ENCODE data around the gene PPP2R3A.
"Not testable (repeated sequence)": the region's sequence is repeated elsewhere in the genome, so short reads cannot be mapped to it uniquely, and the experiment has no call there.

Gene PPP2R3A

DNA sequence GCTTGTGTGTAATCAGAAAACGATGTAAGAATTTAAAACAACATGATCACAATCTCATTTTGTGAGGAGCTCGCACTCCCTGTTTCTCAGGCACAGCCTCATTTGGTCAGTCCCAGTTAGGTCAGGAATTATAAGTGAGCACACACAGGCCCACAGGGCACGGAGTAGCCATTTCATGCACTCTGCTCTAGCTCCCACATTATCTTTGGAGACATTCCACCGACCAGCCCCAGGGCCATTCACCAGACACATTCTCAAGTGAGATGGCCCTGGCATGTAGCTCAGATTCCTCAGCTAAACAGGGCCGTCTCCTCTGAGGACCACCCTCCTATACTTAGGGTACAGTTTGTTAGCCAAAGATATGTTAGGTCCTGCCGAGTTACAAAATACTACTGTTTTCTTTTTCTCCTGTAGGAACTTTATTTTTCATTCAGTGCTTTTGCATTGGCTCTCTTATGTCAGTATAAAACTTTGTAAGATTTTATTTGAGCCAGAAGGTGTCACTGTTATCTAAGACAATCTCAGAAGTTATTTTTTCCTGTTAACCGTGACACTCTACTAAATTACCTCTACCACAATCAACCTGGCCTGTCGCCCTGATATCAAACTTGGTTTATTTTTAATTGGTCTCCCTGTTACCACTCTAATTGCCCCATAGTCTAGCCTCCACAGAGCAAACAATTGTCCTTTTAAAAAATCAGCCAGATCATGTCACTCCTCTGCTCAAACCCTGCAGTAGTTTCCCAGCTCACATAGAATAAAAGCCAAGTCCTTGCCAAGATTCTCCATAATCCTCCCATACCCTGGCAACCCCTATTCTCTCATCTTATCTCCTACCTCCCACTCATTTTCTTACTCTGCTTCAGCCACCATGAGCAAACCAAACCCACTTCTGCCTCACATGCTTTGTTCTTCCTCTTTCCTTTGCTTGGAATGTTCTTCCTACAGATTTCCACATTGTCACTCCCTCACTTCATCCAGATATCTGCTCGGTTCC is 105.7 kb downstream of the PPP2R3A start:
- Histone ChIP-seq H3K27me3 (ENCODE audit: low read depth) (no peaks in the 10 kb centered on the region), H3K36me3 (replicated peaks) (no peaks in the 10 kb centered on the region), H3K4me3 (no peak overlapping the region), H3K4me1 (no peaks in the 10 kb centered on the region), H3K9me3 (no peaks in the 10 kb centered on the region)
- peak in 1 of 2 experiments; percentile 19 for DNase-seq (ENCODE audit: low spot score in 2 of 2)
- in situ Hi-C loops (cut with MboI; ENCODE audit: low sequenced_read_pairs) = loop anchor here (5.0 kb wide), 1 partner anchor 941 kb away; no protein-coding TSS in a partner anchor

GRCh38 chr3:136074546-136075170 is 109.1 kb downstream of the PPP2R3A start:
- in situ Hi-C loops (cut with MboI; ENCODE audit: low sequenced_read_pairs) = loop anchor here (5.0 to 25.0 kb wide), 2 partner anchors 238 to 938 kb away; no protein-coding TSS in a partner anchor

GRCh38 chr3:136075218-136075808 is 109.8 kb downstream of the PPP2R3A start:
- H3K36me3 ChIP-seq (replicated peaks) = no peaks in the 10 kb centered on the region
- H3K4me3 ChIP-seq = no peak overlapping the region
- in situ Hi-C loops (cut with MboI; ENCODE audit: low sequenced_read_pairs) = loop anchor here (25.0 kb wide), 1 partner anchor 237 kb away; no protein-coding TSS in a partner anchor
- H3K27me3 ChIP-seq (ENCODE audit: low read depth) = no peaks in the 10 kb centered on the region
- peak; percentile 77 to 79 for DNase-seq (ENCODE audit: low spot score in 2 of 2)
- no peaks in the 10 kb centered on the region for H3K9me3 ChIP-seq
- H3K4me1 ChIP-seq = 0 out of 2 replicates have a peak, but pooled peaks cover 4% of the 10 kb centered on the region

More at GRCh38 chr3:136074546-136075170, 109.1 kb downstream of the PPP2R3A start:
- Histone ChIP-seq H3K4me1 (0 out of 2 replicates have a peak, but pooled peaks cover 4% of the 10 kb centered on the region), H3K4me3 (no peak overlapping the region), H3K27me3 (ENCODE audit: low read depth) (no peaks in the 10 kb centered on the region), H3K36me3 (replicated peaks) (no peaks in the 10 kb centered on the region), H3K9me3 (no peaks in the 10 kb centered on the region)
- no peak for DNase-seq (ENCODE audit: low spot score in 2 of 2)

DNA sequence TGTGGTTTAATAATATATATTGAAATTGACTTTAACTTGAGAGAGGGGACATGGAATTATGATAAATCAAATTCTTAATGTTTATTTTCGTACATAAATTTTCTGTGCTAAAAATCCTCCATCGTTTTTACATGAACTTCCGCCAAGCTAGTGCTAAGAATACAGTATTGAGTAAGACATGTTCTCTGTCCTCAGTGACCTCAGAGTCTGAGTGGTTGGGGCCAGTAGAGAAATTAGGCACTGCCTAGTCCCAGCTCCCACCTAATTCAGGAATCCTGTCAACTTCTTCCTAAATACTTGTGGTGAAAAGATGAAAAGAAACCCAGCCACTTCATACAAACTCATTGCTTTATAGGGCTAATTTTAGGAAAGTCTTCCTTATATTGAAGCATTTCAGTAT is 110.3 kb downstream of the PPP2R3A start:
- Histone ChIP-seq H3K36me3 (replicated peaks) (no peaks in the 10 kb centered on the region), H3K4me3 (no peak overlapping the region), H3K4me1 (0 out of 2 replicates have a peak, but pooled peaks cover 4% of the 10 kb centered on the region), H3K27me3 (ENCODE audit: low read depth) (no peaks in the 10 kb centered on the region), H3K9me3 (no peaks in the 10 kb centered on the region)
- no peak for DNase-seq (ENCODE audit: low spot score in 2 of 2)
- in situ Hi-C loops (cut with MboI; ENCODE audit: low sequenced_read_pairs) = loop anchor here (25.0 kb wide), 1 partner anchor 236 kb away; no protein-coding TSS in a partner anchor

- Histone ChIP-seq H3K27me3 (ENCODE audit: low read depth) (no peaks in the 10 kb centered on the region), H3K4me3 (no peak overlapping the region), H3K36me3 (replicated peaks) (no peaks in the 10 kb centered on the region; the same call in 1 of the 2 replicates), H3K9me3 (0 out of 2 replicates have a peak, but pooled peaks cover 2% of the 10 kb centered on the region), H3K4me1 (0 out of 2 replicates have a peak, but pooled peaks cover 4% of the 10 kb centered on the region)
- in situ Hi-C loops (cut with MboI; ENCODE audit: low sequenced_read_pairs) = loop anchor here (25.0 kb wide), 1 partner anchor 234 kb away; no protein-coding TSS in a partner anchor
- peak in 1 of 2 experiments; percentile 17 for DNase-seq (ENCODE audit: low spot score in 2 of 2)
Measured at GRCh38 chr3:136078421-136079364, 113.2 kb downstream of the PPP2R3A start.

DNA sequence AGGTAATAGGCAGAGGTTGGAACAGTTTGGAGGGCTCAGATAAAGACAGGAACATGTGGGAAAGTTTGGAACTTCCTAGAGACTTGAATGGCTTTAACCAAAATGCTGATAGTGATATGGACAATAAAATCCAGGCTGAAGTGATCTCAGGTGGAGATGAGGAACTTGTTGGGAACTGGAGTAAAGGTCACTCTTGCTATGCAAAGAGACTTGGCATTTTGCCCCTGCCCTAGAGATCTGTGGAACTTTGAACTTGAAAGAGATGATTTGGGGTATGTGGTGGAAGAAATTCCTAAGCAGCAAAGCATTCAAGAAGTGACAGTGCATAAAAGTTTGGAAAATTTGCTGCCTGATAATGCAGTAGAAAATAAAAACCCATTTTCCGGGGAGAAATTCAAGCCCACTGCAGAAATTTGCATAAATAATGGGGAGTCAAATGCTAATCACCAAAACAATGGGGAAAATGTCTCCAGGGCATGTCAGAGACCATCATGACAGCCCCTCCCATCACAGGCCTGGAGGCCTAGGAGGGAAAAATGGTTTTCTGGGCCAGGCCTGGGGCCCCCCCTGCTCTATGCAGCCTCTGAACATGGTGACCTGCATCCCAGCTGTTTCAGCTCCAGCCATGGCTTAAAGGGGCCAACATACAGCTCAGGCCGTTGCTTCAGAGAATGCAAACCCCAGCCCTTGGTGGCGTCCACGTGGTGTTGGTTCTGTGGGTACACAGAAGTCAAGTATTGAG is 118.3 kb downstream of the PPP2R3A start:
- H3K9me3 ChIP-seq = peaks cover 12% of the 10 kb centered on the region; the same call in 1 of the 2 replicates
- not testable (repeated sequence) for DNase-seq (ENCODE audit: low spot score in 2 of 2); H3K4me3 ChIP-seq; H3K4me1 ChIP-seq; H3K27me3 ChIP-seq (ENCODE audit: low read depth); H3K36me3 ChIP-seq (replicated peaks)
- in situ Hi-C loops (cut with MboI; ENCODE audit: low sequenced_read_pairs) = loop anchor here (25.0 kb wide), 1 partner anchor 228 kb away; no protein-coding TSS in a partner anchor

- not testable (repeated sequence) for H3K27me3 ChIP-seq (ENCODE audit: low read depth); H3K36me3 ChIP-seq (replicated peaks); DNase-seq (ENCODE audit: low spot score in 2 of 2); H3K4me1 ChIP-seq; H3K4me3 ChIP-seq
- in situ Hi-C loops (cut with MboI; ENCODE audit: low sequenced_read_pairs) = loop anchor here (25.0 kb wide), 1 partner anchor 227 kb away; no protein-coding TSS in a partner anchor
- H3K9me3 ChIP-seq = peaks cover 12% of the 10 kb centered on the region; the same call in 1 of the 2 replicates
Measured at GRCh38 chr3:136085067-136085466, 119.5 kb downstream of the PPP2R3A start.

GRCh38 chr3:136093771-136094170 is 128.2 kb downstream of the PPP2R3A start:
- no peak for DNase-seq (ENCODE audit: low spot score in 2 of 2)
- H3K4me1 ChIP-seq = peaks cover 6% of the 10 kb centered on the region
- no peaks in the 10 kb centered on the region for H3K9me3 ChIP-seq
- no peak overlapping the region for H3K4me3 ChIP-seq
- H3K27me3 ChIP-seq (ENCODE audit: low read depth) = no peaks in the 10 kb centered on the region
- H3K36me3 ChIP-seq (replicated peaks) = no peaks in the 10 kb centered on the region; the same call in 1 of the 2 replicates
- in situ Hi-C loops (cut with MboI; ENCODE audit: low sequenced_read_pairs) = loop anchor here (25.0 kb wide), 1 partner anchor 219 kb away; no protein-coding TSS in a partner anchor

- H3K4me3 ChIP-seq = no peak overlapping the region
- no peaks in the 10 kb centered on the region for H3K36me3 ChIP-seq (replicated peaks)
- in situ Hi-C loops (cut with MboI; ENCODE audit: low sequenced_read_pairs) = no loop called here
- H3K9me3 ChIP-seq = no peaks in the 10 kb centered on the region
- H3K27me3 ChIP-seq (ENCODE audit: low read depth) = no peaks in the 10 kb centered on the region
- H3K4me1 ChIP-seq = no peaks in the 10 kb centered on the region
- no peak for DNase-seq (ENCODE audit: low spot score in 2 of 2)
Measured at GRCh38 chr3:136105044-136105443, 139.5 kb downstream of the PPP2R3A start.

- DNase-seq (ENCODE audit: low spot score in 2 of 2) = no peak
- no peaks in the 10 kb centered on the region for H3K4me1 ChIP-seq
- in situ Hi-C loops (cut with MboI; ENCODE audit: low sequenced_read_pairs) = no loop called here
- H3K4me3 ChIP-seq = no peak overlapping the region
- H3K27me3 ChIP-seq (ENCODE audit: low read depth) = no peaks in the 10 kb centered on the region
- no peaks in the 10 kb centered on the region for H3K9me3 ChIP-seq
- H3K36me3 ChIP-seq (replicated peaks) = no peaks in the 10 kb centered on the region
Measured at GRCh38 chr3:136106101-136106500, 140.6 kb downstream of the PPP2R3A start.

- no peaks in the 10 kb centered on the region for H3K9me3 ChIP-seq
- no peaks in the 10 kb centered on the region for H3K4me1 ChIP-seq
- no peak for DNase-seq (ENCODE audit: low spot score in 2 of 2)
- H3K27me3 ChIP-seq (ENCODE audit: low read depth) = no peaks in the 10 kb centered on the region
- in situ Hi-C loops (cut with MboI; ENCODE audit: low sequenced_read_pairs) = no loop called here
- no peaks in the 10 kb centered on the region for H3K36me3 ChIP-seq (replicated peaks)
- H3K4me3 ChIP-seq = no peak overlapping the region
Measured at GRCh38 chr3:136109499-136109898, 144.0 kb downstream of the PPP2R3A start.

GRCh38 chr3:136110481-136110880 is 145.0 kb downstream of the PPP2R3A start:
- no peak for DNase-seq (ENCODE audit: low spot score in 2 of 2)
- Histone ChIP-seq H3K27me3 (ENCODE audit: low read depth) (no peaks in the 10 kb centered on the region), H3K9me3 (no peaks in the 10 kb centered on the region), H3K4me3 (no peak overlapping the region), H3K36me3 (replicated peaks) (no peaks in the 10 kb centered on the region), H3K4me1 (no peaks in the 10 kb centered on the region)
- in situ Hi-C loops (cut with MboI; ENCODE audit: low sequenced_read_pairs) = no loop called here
